OCI-LY3 (cell line): ENCODE measurements around the gene LMAN2.

Experiments
- CTCF ChIP-seq: fragments of 200-600, 300-600 bp; sonication (generic); IDR thresholded peaks from 2 replicates; pipeline ENCODE4 v1.5.1; 2014; ENCODE audit warnings: antibody characterized with exemption, low read length, low read depth
- EZH2phosphoT487 ChIP-seq: fragments of 200-600 bp; shearing (Covaris generic); IDR thresholded peaks from 2 replicates; pipeline ENCODE4 v1.6.1; 2018; ENCODE audit warnings: antibody characterized with exemption, mixed run types, low read depth

GRCh38 chr5:177302354-177303110, 48.9 kb downstream of the LMAN2 start:
- TF ChIP-seq CTCF (no peak), EZH2phosphoT487 (no peak)
